ENCODE data around the gene TMC2.
"Not testable (repeated sequence)": the region's sequence is repeated elsewhere in the genome, so short reads cannot be mapped to it uniquely, and the experiment has no call there.

Gene TMC2

GRCh38 chr20:2663364-2663886 lies 127.1 kb downstream of the TMC2 start:
- no peak for DNase-seq (ENCODE audit: low read depth)

- DNase-seq (ENCODE audit: low read depth) = peak; percentile 55
Observed at GRCh38 chr20:2663887-2664719, 127.7 kb downstream of the TMC2 start, which contains the start of gene IDH3B. Gene IDH3B, minus strand, starts transcription at chr20:2664216. Its CDS starts 28 bp downstream, at chr20:2664188.

GRCh38 chr20:2671977-2672376 lies 135.6 kb downstream of the TMC2 start:
- DNase-seq (ENCODE audit: low read depth) = no peak

GRCh38 chr20:2672446-2672845 lies 136.1 kb downstream of the TMC2 start:
- no peak for DNase-seq (ENCODE audit: low read depth)

- no peak for DNase-seq (ENCODE audit: low read depth)
Observed at GRCh38 chr20:2673453-2673852, 137.1 kb downstream of the TMC2 start.

- DNase-seq (ENCODE audit: low read depth) = no peak
Observed at GRCh38 chr20:2680046-2680445, 143.7 kb downstream of the TMC2 start.

GRCh38 chr20:2682040-2682439 lies 145.7 kb downstream of the TMC2 start:
- not testable (repeated sequence) for DNase-seq (ENCODE audit: low read depth)

- not testable (repeated sequence) for DNase-seq (ENCODE audit: low read depth)
Observed at GRCh38 chr20:2684817-2685216, 148.4 kb downstream of the TMC2 start.

- no peak for DNase-seq (ENCODE audit: low read depth)
Observed at GRCh38 chr20:2687514-2687913, 151.1 kb downstream of the TMC2 start.

GRCh38 chr20:2688041-2688591 lies 151.7 kb downstream of the TMC2 start:
- DNase-seq (ENCODE audit: low read depth) = no peak

- DNase-seq (ENCODE audit: low read depth) = no peak
Observed at GRCh38 chr20:2690213-2690612, 153.8 kb downstream of the TMC2 start.

GRCh38 chr20:2690718-2691117 lies 154.3 kb downstream of the TMC2 start:
- no peak for DNase-seq (ENCODE audit: low read depth)

GRCh38 chr20:2691127-2691526 lies 154.8 kb downstream of the TMC2 start:
- no peak for DNase-seq (ENCODE audit: low read depth)

All from GM04503 (cell line).